ENCODE results near the gene PROM1. TPM values are rescaled to one million over a fixed set of nuclear protein-coding genes. Genes with fewer than 3 reads are reported as not detected.

PROM1 gene
- total RNA-seq, 4 donors from 2014 or later, result 3.3 to 4.6 (median 4.0) TPM

GRCh38 chr4:15958562-15958961 is 125.3 kb downstream of the PROM1 start:
- 95% methylated on average over 2 of the region's 2 CpGs for WGBS
- no peak overlapping the region for H3K27ac ChIP-seq (replicated peaks in 1 of 4)
- DNase-seq (ENCODE audit: extremely low spot score), result no peak
- intact Hi-C loops (cut with DNase I), result no loop called here
- H3K4me3 ChIP-seq, result no peak overlapping the region
- no peaks in the 10 kb centered on the region for H3K27me3 ChIP-seq
- H3K4me1 ChIP-seq, result peaks cover 0 to 7% (median 3%) of the 10 kb centered on the region in 4 donors
- H3K36me3 ChIP-seq, result no peaks in the 10 kb centered on the region
- H3K9me3 ChIP-seq, result no peaks in the 10 kb centered on the region
- TF ChIP-seq EP300 (IDR thresholded peaks at IDR 0.05) (no peak), CTCF (IDR thresholded peaks at IDR 0.05) (no peak), POLR2AphosphoS5 (IDR thresholded peaks at IDR 0.05) (no peak), POLR2A (IDR thresholded peaks at IDR 0.05; ENCODE audit: low read depth) (no peak)

- Histone ChIP-seq H3K36me3 (no peaks in the 10 kb centered on the region), H3K9me3 (no peaks in the 10 kb centered on the region), H3K4me3 (no peak overlapping the region), H3K27ac (replicated peaks in 1 of 4) (no peak overlapping the region), H3K4me1 (peaks cover 0 to 7% (median 3%) of the 10 kb centered on the region in 4 donors), H3K27me3 (no peaks in the 10 kb centered on the region)
- DNase-seq (ENCODE audit: extremely low spot score), result no peak
- TF ChIP-seq CTCF (IDR thresholded peaks at IDR 0.05), result peak; percentile 88 to 92 (median 89)
- TF ChIP-seq POLR2AphosphoS5 (IDR thresholded peaks at IDR 0.05), result no peak
- 58% methylated on average over 6 of the region's 9 CpGs for WGBS
- intact Hi-C loops (cut with DNase I), result no loop called here
Measured at GRCh38 chr4:15956179-15956850, 127.5 kb downstream of the PROM1 start.

- Histone ChIP-seq H3K27me3 (no peaks in the 10 kb centered on the region), H3K9me3 (no peaks in the 10 kb centered on the region), H3K4me1 (peaks cover 0 to 7% (median 3%) of the 10 kb centered on the region in 4 donors), H3K4me3 (no peak overlapping the region), H3K36me3 (no peaks in the 10 kb centered on the region), H3K27ac (replicated peaks in 1 of 4) (no peak overlapping the region)
- no peak for DNase-seq (ENCODE audit: extremely low spot score)
- TF ChIP-seq CTCF (IDR thresholded peaks at IDR 0.05) (peak in 1 of 3 experiments; percentile 12), POLR2AphosphoS5 (IDR thresholded peaks at IDR 0.05) (no peak)
- WGBS, result 87% methylated on average over 3 of the region's 3 CpGs
- intact Hi-C loops (cut with DNase I), result no loop called here
Measured at GRCh38 chr4:15955670-15956069, 128.2 kb downstream of the PROM1 start.

- 91% methylated on average over 5 of the region's 5 CpGs for WGBS
Measured at GRCh38 chr4:15953625-15954024, 130.2 kb downstream of the PROM1 start.

More at GRCh38 chr4:15953625-15954024, 130.2 kb downstream of the PROM1 start:
- Histone ChIP-seq H3K27ac (replicated peaks in 1 of 4) (no peak overlapping the region), H3K9me3 (no peaks in the 10 kb centered on the region), H3K4me3 (no peak overlapping the region), H3K4me1 (peaks cover 0 to 7% (median 3%) of the 10 kb centered on the region in 4 donors), H3K27me3 (no peaks in the 10 kb centered on the region), H3K36me3 (no peaks in the 10 kb centered on the region)
- intact Hi-C loops (cut with DNase I), result no loop called here
- TF ChIP-seq POLR2AphosphoS5 (IDR thresholded peaks at IDR 0.05) (no peak), CTCF (IDR thresholded peaks at IDR 0.05) (no peak), POLR2A (IDR thresholded peaks at IDR 0.05; ENCODE audit: low read depth) (no peak), EP300 (IDR thresholded peaks at IDR 0.05) (no peak)
- no peak for DNase-seq (ENCODE audit: extremely low spot score)
